PFSK-1 (cell line): ENCODE measurements around the gene ASB13.

ENCODE experiments used
- FOXP2 ChIP-seq: optimal IDR thresholded peaks from 2 replicates; pipeline ENCODE3; 2011; ENCODE audit warnings: borderline replicate concordance, control low read depth, inconsistent platforms; ENCODE audit not compliant: insufficient read depth; ENCODE audit errors: extremely low read length, extremely low read depth
- POLR2AphosphoS5 ChIP-seq: IDR thresholded peaks from 2 replicates; pipeline ENCODE4 v1.6.1; 2012; ENCODE audit warnings: low read depth, mild to moderate bottlenecking, control low read depth, low read length, moderate library complexity
- SIN3A ChIP-seq: IDR thresholded peaks from 2 replicates; pipeline ENCODE4 v1.6.1; 2012; ENCODE audit warnings: mild to moderate bottlenecking, low read length, moderate library complexity, borderline replicate concordance; ENCODE audit not compliant: insufficient read depth
- TAF1 ChIP-seq: IDR thresholded peaks from 2 replicates; pipeline ENCODE4 v1.6.1; 2012; ENCODE audit warnings: low read length, control low read depth, borderline replicate concordance; ENCODE audit not compliant: insufficient read depth
- TF ChIP-seq, protein P1 (sequence below), 2 experiments: IDR thresholded peaks; 2 replicates each; pipeline versions ENCODE4 v1.6.1 to v1.8.0; 2011 to 2012; ENCODE audit warnings: low read depth in 2 of 2, low read length in 2 of 2, control low read depth in 1 of 2, inconsistent platforms in 1 of 2, mild to moderate bottlenecking in 1 of 2, moderate library complexity in 1 of 2; ENCODE audit not compliant: insufficient read depth in 1 of 2

ASB13 gene

DNA sequence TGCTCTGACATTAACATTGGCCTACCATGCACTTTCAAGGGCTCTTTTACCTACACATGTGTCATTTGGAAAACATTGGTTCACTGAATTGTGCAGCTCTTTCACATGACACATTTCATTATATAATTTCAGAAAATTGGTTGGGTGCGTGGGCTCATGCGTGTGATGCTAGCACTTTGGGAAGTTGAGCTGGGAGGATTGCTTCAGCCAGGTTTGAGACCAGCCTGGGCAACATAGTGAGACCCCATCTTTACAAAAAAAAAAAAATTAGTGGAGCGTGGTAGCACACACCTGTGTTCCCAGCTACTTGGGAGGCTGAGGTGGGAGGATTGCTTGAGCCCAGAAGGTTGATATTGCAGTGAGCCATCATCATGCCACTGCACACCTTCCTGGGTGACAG lies 22.2 kb upstream of the ASB13 start:
- TF ChIP-seq TAF1 (no peak), POLR2AphosphoS5 (no peak), FOXP2 (no peak), SIN3A (no peak)
- TF ChIP-seq, protein P1, sequence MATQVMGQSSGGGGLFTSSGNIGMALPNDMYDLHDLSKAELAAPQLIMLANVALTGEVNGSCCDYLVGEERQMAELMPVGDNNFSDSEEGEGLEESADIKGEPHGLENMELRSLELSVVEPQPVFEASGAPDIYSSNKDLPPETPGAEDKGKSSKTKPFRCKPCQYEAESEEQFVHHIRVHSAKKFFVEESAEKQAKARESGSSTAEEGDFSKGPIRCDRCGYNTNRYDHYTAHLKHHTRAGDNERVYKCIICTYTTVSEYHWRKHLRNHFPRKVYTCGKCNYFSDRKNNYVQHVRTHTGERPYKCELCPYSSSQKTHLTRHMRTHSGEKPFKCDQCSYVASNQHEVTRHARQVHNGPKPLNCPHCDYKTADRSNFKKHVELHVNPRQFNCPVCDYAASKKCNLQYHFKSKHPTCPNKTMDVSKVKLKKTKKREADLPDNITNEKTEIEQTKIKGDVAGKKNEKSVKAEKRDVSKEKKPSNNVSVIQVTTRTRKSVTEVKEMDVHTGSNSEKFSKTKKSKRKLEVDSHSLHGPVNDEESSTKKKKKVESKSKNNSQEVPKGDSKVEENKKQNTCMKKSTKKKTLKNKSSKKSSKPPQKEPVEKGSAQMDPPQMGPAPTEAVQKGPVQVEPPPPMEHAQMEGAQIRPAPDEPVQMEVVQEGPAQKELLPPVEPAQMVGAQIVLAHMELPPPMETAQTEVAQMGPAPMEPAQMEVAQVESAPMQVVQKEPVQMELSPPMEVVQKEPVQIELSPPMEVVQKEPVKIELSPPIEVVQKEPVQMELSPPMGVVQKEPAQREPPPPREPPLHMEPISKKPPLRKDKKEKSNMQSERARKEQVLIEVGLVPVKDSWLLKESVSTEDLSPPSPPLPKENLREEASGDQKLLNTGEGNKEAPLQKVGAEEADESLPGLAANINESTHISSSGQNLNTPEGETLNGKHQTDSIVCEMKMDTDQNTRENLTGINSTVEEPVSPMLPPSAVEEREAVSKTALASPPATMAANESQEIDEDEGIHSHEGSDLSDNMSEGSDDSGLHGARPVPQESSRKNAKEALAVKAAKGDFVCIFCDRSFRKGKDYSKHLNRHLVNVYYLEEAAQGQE (IDR thresholded peaks at IDR 0.05; ENCODE audit: insufficient read depth in 1 of 2, low read depth in 2 of 2, low read length in 2 of 2) = no peak

GRCh38 chr10:5685764-5686240 lies 19.4 kb upstream of the ASB13 start:
- TF ChIP-seq POLR2AphosphoS5 = no peak
- no peak for TF ChIP-seq TAF1
- no peak for TF ChIP-seq FOXP2
- TF ChIP-seq, protein P1 (IDR thresholded peaks at IDR 0.05; ENCODE audit: insufficient read depth in 1 of 2, low read depth in 2 of 2, low read length in 2 of 2) = no peak
- TF ChIP-seq SIN3A = no peak

DNA sequence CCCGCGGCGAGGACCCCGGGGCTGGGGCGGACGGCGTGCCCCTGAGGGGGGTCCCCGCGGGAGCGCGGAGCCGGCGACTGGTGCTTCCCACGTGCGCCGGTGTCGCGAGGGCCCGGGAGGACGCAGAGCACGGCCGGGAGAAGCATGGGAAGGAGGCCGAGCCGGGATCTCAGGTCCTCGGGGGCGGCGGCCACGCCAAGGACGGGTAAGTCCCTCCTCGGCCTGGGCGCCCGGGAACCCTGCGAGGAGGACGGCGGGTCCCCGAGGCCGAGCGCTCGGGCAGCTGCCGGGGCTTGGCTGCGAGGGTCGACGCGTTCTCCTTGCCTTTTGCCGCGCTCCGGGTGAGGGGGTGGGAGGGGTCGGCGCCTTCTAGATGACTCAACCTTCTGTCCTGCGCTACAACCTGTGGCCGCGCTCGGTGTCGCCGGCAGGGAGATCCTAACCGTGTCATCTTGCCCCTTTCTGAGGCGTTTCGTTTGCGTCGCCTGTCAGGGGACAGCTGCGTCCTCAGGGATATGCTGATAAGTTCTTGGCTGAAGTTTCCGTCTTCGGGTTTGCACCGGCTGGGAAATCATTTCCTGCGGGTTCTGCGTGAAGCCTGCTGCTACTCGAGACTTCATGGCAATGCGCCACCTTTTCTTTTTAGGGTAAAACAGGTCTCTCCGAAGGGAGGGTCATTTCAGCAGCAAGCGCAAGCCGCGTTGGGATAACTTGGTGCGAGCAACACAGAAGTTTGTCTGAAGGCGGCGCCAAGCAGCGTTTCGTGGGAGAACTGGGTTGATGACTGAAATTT lies 18.8 kb upstream of the ASB13 start:
- peak; percentile 70; the same call in 1 of the 2 replicates for TF ChIP-seq SIN3A
- TF ChIP-seq FOXP2 = no peak

DNA sequence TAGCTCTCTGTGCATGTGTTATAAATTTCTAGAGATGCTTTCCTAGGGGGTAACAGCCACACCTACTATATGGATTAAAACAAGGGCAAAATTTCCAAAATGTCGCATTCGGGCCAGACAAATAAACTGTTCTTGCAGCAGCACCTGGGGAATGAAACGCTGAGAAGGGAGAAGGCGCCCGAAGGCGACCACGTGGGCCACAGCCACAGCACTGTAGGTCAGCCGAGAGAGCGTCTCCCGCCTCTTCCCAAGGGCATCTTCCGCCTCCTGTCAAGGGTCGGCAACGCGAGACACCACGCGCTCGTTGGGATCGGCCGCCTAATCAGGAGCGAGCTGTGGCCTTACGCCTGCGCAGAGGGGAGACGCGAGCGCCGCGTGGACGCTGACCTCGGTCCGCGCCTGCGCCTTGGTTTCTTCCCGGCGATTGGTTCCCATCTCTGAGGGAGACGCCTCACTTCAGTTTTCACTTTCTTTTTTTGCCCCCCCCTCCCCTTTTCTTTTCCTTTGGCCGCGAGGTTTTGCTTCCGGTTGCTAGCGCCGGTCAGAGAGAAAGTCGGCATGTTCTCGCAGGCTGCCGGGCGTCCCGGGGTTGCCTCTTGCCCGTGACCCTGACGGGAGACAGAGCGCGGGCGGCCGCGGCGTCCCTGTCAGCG lies 18.0 kb upstream of the ASB13 start, which contains the start of gene TASOR2:
TSS of gene TASOR2 (plus strand) at position 521 of the 653 bp plus-strand sequence. CDS start 35,805 bp downstream, outside the sequence.
- TF ChIP-seq FOXP2 = peak; percentile 87
- TF ChIP-seq, protein P1 (IDR thresholded peaks at IDR 0.05; ENCODE audit: insufficient read depth in 1 of 2, low read depth in 2 of 2, low read length in 2 of 2) = no peak; a peak in 1 of 4 replicates
- TF ChIP-seq POLR2AphosphoS5 = peak; percentile 75
- 0 out of 2 replicates have a peak, but pooled peaks have one; percentile 47 for TF ChIP-seq SIN3A
- TF ChIP-seq TAF1 = 0 out of 2 replicates have a peak, but pooled peaks have one; percentile 48

DNA sequence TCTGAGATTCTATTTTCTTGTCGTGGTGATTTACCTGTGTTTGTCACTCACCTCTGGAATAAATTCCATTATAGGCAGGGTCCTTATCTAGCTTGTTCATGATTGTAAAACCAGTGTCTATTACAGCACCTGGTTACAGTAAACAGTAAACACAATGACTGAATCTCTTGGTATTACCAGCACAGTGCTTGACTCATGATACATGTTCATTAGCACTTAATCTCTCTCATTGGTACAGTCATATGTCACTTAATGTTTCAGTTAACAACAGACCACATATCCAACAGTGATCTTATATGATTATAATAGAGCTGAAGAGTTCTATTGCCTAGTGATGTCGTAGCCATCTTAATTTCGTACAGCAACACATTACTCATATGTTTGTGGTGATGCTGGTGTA lies 16.7 kb upstream of the ASB13 start:
- no peak for TF ChIP-seq TAF1
- TF ChIP-seq POLR2AphosphoS5 = no peak
- TF ChIP-seq FOXP2 = no peak
- no peak for TF ChIP-seq SIN3A
- TF ChIP-seq, protein P1 (IDR thresholded peaks at IDR 0.05; ENCODE audit: insufficient read depth in 1 of 2, low read depth in 2 of 2, low read length in 2 of 2) = no peak
